ENCODE measurements around the gene ENOX1.

The ENOX1 gene

DNA sequence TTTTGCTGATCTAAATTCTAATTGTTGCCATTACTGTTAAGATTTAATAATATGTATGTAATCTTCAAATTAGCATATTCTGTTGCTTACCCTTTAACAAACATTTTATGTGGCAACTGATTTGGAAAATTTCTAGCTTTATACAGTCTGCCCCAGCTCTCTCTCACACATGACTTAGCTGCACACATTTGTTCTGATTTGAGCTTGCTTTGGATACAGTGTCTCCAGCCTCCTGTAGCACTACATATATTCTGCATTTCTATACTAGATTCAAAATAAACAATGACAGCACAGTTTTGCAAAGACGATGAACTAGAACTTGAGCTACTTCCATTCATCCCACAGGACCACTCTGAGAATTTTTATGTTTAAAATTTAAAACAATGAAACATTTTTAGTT is 508.6 kb downstream of the ENOX1 start:
- H3K4me2 ChIP-seq (ENCODE audit: low read length), result no peak overlapping the region
- WGBS (ENCODE audit: extremely low coverage, insufficient coverage, insufficient read length), result no CpG with 5 or more reads among the region's 1 CpG
- H3K23ac ChIP-seq (ENCODE audit: low read length), result no peak overlapping the region
- H3K9ac ChIP-seq (ENCODE audit: low read length), result no peak overlapping the region
- no peak overlapping the region for H3K27ac ChIP-seq (ENCODE audit: low read depth, low read length)
- no peaks in the 10 kb centered on the region for H3K27me3 ChIP-seq (ENCODE audit: insufficient read depth, low read length)
- no peaks in the 10 kb centered on the region for H3K9me3 ChIP-seq (ENCODE audit: insufficient read depth, low read depth, low read length)
- H2AK5ac ChIP-seq (ENCODE audit: low read length), result no peak overlapping the region
- no peak overlapping the region for H2BK5ac ChIP-seq (ENCODE audit: low read depth, low read length, poor library complexity)
- no peak overlapping the region for H4K12ac ChIP-seq (ENCODE audit: low read depth, low read length)
- no peak overlapping the region for H3K18ac ChIP-seq (ENCODE audit: low read length)
- no peaks in the 10 kb centered on the region for H3K36me3 ChIP-seq (ENCODE audit: control insufficient read depth in 1 of 2, insufficient read depth in 2 of 2, low read length in 2 of 2)
- H3K14ac ChIP-seq (ENCODE audit: low read length), result no peak overlapping the region
- H2BK12ac ChIP-seq (ENCODE audit: low read length), result no peak overlapping the region
- H4K8ac ChIP-seq (ENCODE audit: low read depth, low read length), result no peak overlapping the region
- no peak for DNase-seq
- H2BK120ac ChIP-seq (ENCODE audit: insufficient read depth, low read length, poor library complexity), result no peak overlapping the region
- no peaks in the 10 kb centered on the region for H3K79me1 ChIP-seq (ENCODE audit: low read length)
- no peak overlapping the region for H2AFZ ChIP-seq (ENCODE audit: insufficient read depth, low read length, poor library complexity)
- H4K91ac ChIP-seq (ENCODE audit: low read depth, low read length), result no peak overlapping the region
- peaks cover 0 to 2% of the 10 kb centered on the region in 2 experiments for H3K4me1 ChIP-seq (ENCODE audit: control insufficient read depth in 1 of 2, insufficient read depth in 2 of 2, low read length in 2 of 2)
- no peaks in the 10 kb centered on the region for H3K79me2 ChIP-seq (ENCODE audit: control insufficient read depth, insufficient read depth, low read length, poor library complexity)
- H3K4ac ChIP-seq (ENCODE audit: low read depth, low read length), result no peak overlapping the region
- no peak overlapping the region for H3K4me3 ChIP-seq (ENCODE audit: low read depth, low read length)

DNA sequence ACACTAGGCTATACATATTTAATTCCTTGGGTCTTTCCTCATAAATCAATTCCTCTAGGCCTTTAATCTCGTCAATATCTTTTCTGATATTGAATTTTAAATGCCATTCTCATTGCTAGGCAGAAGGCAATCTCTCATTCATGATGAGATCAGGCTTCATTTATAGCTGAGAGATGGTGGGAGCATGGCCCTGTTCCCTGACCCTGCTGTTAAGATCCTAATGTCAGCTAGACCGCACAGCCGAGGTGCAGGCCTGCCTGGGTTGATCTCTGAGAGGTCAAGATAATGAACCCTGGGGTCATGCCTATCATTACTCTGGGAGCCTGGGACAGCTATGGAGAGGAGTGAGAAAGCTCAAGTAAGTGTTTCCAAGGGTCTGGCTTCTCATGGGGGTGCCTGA is 509.6 kb downstream of the ENOX1 start:
- Histone ChIP-seq H2AK5ac (ENCODE audit: low read length) (no peak overlapping the region), H2BK120ac (ENCODE audit: insufficient read depth, low read length, poor library complexity) (no peak overlapping the region), H4K8ac (ENCODE audit: low read depth, low read length) (no peak overlapping the region), H3K4me3 (ENCODE audit: low read depth, low read length) (no peak overlapping the region), H3K27ac (ENCODE audit: low read depth, low read length) (no peak overlapping the region), H3K14ac (ENCODE audit: low read length) (no peak overlapping the region), H3K23ac (ENCODE audit: low read length) (no peak overlapping the region), H2BK12ac (ENCODE audit: low read length) (no peak overlapping the region), H3K9me3 (ENCODE audit: insufficient read depth, low read depth, low read length) (no peaks in the 10 kb centered on the region), H3K4me1 (ENCODE audit: control insufficient read depth in 1 of 2, insufficient read depth in 2 of 2, low read length in 2 of 2) (peaks cover 0 to 2% of the 10 kb centered on the region in 2 experiments), H3K9ac (ENCODE audit: low read length) (no peak overlapping the region), H2AFZ (ENCODE audit: insufficient read depth, low read length, poor library complexity) (no peak overlapping the region), H3K79me2 (ENCODE audit: control insufficient read depth, insufficient read depth, low read length, poor library complexity) (no peaks in the 10 kb centered on the region), H3K27me3 (ENCODE audit: insufficient read depth, low read length) (no peaks in the 10 kb centered on the region), H3K18ac (ENCODE audit: low read length) (no peak overlapping the region), H3K36me3 (ENCODE audit: control insufficient read depth in 1 of 2, insufficient read depth in 2 of 2, low read length in 2 of 2) (no peaks in the 10 kb centered on the region), H2BK5ac (ENCODE audit: low read depth, low read length, poor library complexity) (no peak overlapping the region), H3K4ac (ENCODE audit: low read depth, low read length) (no peak overlapping the region), H3K79me1 (ENCODE audit: low read length) (no peaks in the 10 kb centered on the region), H4K12ac (ENCODE audit: low read depth, low read length) (no peak overlapping the region), H4K91ac (ENCODE audit: low read depth, low read length) (no peak overlapping the region), H3K4me2 (ENCODE audit: low read length) (no peak overlapping the region)
- no peak for DNase-seq
- no CpG with 5 or more reads among the region's 3 CpGs for WGBS (ENCODE audit: extremely low coverage, insufficient coverage, insufficient read length)

DNA sequence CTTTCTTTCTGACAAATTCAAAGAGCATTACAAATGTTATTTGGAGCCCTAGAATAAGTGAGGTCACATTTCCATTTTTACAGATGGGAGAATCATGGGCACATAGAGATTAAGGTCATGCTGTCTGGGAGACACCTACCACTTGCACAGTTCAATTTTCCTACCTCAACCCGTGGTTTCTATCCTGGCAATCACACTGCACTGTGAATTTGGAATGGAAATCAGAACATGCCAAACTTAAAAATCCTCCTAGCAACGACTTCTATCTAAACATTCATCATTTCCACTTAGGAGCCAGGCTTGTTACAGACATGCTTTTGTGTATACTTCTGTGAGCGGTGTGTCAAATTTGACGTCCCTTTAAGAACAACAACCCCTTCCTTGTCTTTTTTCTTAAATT is 511.9 kb downstream of the ENOX1 start:
- no peak for DNase-seq
- Histone ChIP-seq H3K4me2 (ENCODE audit: low read length) (no peak overlapping the region), H3K9ac (ENCODE audit: low read length) (no peak overlapping the region), H3K4me3 (ENCODE audit: low read depth, low read length) (no peak overlapping the region), H3K4me1 (ENCODE audit: control insufficient read depth in 1 of 2, insufficient read depth in 2 of 2, low read length in 2 of 2) (peaks cover 2 to 4% of the 10 kb centered on the region in 2 experiments), H3K36me3 (ENCODE audit: control insufficient read depth in 1 of 2, insufficient read depth in 2 of 2, low read length in 2 of 2) (no peaks in the 10 kb centered on the region), H3K79me2 (ENCODE audit: control insufficient read depth, insufficient read depth, low read length, poor library complexity) (no peaks in the 10 kb centered on the region), H3K9me3 (ENCODE audit: insufficient read depth, low read depth, low read length) (no peaks in the 10 kb centered on the region), H3K79me1 (ENCODE audit: low read length) (no peaks in the 10 kb centered on the region), H2AK5ac (ENCODE audit: low read length) (no peak overlapping the region), H2BK5ac (ENCODE audit: low read depth, low read length, poor library complexity) (no peak overlapping the region), H2BK120ac (ENCODE audit: insufficient read depth, low read length, poor library complexity) (no peak overlapping the region), H2AFZ (ENCODE audit: insufficient read depth, low read length, poor library complexity) (no peak overlapping the region), H3K27me3 (ENCODE audit: insufficient read depth, low read length) (no peaks in the 10 kb centered on the region), H2BK12ac (ENCODE audit: low read length) (no peak overlapping the region), H3K23ac (ENCODE audit: low read length) (no peak overlapping the region), H3K4ac (ENCODE audit: low read depth, low read length) (no peak overlapping the region), H3K27ac (ENCODE audit: low read depth, low read length) (no peak overlapping the region), H4K12ac (ENCODE audit: low read depth, low read length) (no peak overlapping the region), H4K8ac (ENCODE audit: low read depth, low read length) (no peak overlapping the region), H4K91ac (ENCODE audit: low read depth, low read length) (no peak overlapping the region), H3K14ac (ENCODE audit: low read length) (no peak overlapping the region), H3K18ac (ENCODE audit: low read length) (no peak overlapping the region)
- no CpG with 5 or more reads among the region's 4 CpGs for WGBS (ENCODE audit: extremely low coverage, insufficient coverage, insufficient read length)

DNA sequence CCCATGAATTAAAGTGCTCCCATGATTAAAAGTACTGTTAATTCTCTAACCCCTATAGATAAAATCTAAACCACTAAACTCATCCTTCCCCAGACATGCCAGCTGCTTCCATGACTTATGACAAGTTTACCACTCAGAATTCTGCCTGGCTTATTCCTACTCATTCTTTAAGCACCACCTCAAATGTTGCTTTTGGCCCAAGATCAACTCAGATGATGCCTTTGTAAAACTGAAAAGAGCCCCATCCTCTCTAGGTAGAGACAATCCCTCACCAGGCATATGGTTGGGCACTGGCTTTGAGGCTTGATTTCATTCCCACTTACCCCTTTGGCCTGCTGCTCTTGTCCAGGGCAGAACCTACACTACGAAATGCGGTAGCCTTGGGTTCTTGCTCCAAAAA is 513.4 kb downstream of the ENOX1 start:
- Histone ChIP-seq H3K27ac (ENCODE audit: low read depth, low read length) (no peak overlapping the region), H3K4me2 (ENCODE audit: low read length) (no peak overlapping the region), H2BK12ac (ENCODE audit: low read length) (no peak overlapping the region), H3K14ac (ENCODE audit: low read length) (no peak overlapping the region), H3K36me3 (ENCODE audit: control insufficient read depth in 1 of 2, insufficient read depth in 2 of 2, low read length in 2 of 2) (no peaks in the 10 kb centered on the region), H4K91ac (ENCODE audit: low read depth, low read length) (no peak overlapping the region), H2BK120ac (ENCODE audit: insufficient read depth, low read length, poor library complexity) (no peak overlapping the region), H3K4ac (ENCODE audit: low read depth, low read length) (no peak overlapping the region), H3K4me3 (ENCODE audit: low read depth, low read length) (no peak overlapping the region), H3K9ac (ENCODE audit: low read length) (no peak overlapping the region), H3K23ac (ENCODE audit: low read length) (no peak overlapping the region), H3K27me3 (ENCODE audit: insufficient read depth, low read length) (no peaks in the 10 kb centered on the region), H2AK5ac (ENCODE audit: low read length) (no peak overlapping the region), H3K4me1 (ENCODE audit: control insufficient read depth in 1 of 2, insufficient read depth in 2 of 2, low read length in 2 of 2) (peaks cover 2 to 6% of the 10 kb centered on the region in 2 experiments), H2BK5ac (ENCODE audit: low read depth, low read length, poor library complexity) (no peak overlapping the region), H3K79me2 (ENCODE audit: control insufficient read depth, insufficient read depth, low read length, poor library complexity) (no peaks in the 10 kb centered on the region), H4K8ac (ENCODE audit: low read depth, low read length) (no peak overlapping the region), H3K18ac (ENCODE audit: low read length) (no peak overlapping the region), H3K79me1 (ENCODE audit: low read length) (no peaks in the 10 kb centered on the region), H3K9me3 (ENCODE audit: insufficient read depth, low read depth, low read length) (no peaks in the 10 kb centered on the region), H4K12ac (ENCODE audit: low read depth, low read length) (no peak overlapping the region), H2AFZ (ENCODE audit: insufficient read depth, low read length, poor library complexity) (no peak overlapping the region)
- no CpG with 5 or more reads among the region's 2 CpGs for WGBS (ENCODE audit: extremely low coverage, insufficient coverage, insufficient read length)
- DNase-seq, result no peak
